GM19025 (cell line): ENCODE data around the gene AGBL1.
"Not testable (repeated sequence)": the region's sequence is repeated elsewhere in the genome, so short reads cannot be mapped to it uniquely, and the experiment has no call there.

ENCODE experiments used
- ATAC-seq: cut with Tn5 transposase; IDR thresholded peaks from one replicate; pipeline ENCODE4 v1.9.1; 2021; ENCODE audit warnings: mild to moderate bottlenecking, low read depth, moderate library complexity; ENCODE audit not compliant: unreplicated experiment

AGBL1 gene

DNA sequence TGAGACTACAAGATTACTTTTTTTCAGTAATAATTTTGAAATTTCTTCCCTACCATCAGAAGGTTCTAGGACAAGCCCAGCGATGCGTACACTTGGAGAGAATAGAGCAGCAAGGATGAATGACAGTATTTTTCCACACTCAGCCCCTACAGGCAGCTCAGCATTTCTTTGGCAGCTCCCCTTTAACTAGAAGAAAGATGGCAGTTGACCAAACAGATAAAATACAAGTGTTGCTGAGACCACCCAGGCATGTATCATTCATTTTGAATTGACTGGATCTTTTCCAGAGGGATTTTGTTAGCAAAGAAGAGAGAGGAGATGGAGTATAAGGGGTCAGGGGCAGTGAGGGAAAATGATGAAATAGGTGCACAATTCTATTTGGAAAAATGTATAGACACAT is 761.3 kb downstream of the AGBL1 start:
- ATAC-seq: no peak

DNA sequence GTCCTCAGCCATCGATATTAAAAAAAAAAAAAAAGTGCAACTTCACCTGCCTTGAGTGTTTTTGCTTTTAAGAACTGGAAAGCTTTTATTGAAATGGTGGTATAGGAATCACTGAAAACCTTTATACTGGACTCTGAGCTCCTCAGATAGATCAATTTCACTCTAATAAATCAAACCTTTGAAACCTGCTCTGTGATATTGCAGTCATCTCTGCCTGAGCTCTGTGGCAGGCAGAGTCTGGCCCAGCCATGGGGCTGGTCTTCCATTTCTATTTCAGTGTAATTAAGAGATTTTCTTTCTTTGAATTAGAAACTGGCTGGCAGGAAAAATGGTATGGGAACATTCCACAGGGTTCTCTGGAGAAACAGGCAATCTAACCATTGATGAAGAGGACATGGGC is 762.5 kb downstream of the AGBL1 start:
- ATAC-seq: no peak

DNA sequence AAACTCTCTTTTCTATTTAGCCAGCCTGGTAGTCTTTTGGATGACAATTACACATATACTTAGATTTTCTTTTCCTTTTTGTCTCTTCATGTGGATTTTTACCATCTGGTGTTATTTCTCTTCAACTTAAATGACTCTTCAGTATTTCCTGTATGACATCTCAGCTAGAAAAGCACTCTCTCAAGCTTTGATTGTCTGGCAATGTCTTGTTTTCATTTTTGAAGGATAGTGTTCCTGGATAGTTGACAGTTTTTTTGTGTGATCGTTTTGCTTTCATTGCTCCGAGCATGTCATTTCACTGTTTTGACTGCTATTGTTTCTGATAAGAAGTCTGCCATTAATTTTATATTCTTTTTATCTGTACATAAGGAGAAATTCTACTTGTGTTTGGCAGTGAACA is 766.4 kb downstream of the AGBL1 start:
- ATAC-seq: no peak

DNA sequence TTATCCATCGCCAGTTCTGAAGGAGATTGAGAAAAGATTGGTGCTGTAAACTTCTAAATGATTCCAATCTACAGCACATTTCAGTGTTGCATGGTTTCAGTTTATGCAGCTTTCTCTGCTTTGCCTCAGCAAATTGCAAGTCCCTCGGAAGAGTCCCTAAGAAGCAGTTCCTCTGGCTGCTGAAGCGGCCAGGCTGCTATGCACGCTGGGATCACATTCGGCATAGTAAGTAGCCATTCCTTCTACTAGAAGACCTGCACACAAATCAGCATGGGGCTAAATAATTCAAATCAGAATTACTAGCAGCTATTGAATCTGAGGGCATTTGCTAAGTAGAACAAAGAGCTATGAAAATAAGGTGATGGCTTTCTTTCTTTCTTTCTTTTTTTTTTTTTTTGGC is 769.5 kb downstream of the AGBL1 start:
- ATAC-seq: no peak

DNA sequence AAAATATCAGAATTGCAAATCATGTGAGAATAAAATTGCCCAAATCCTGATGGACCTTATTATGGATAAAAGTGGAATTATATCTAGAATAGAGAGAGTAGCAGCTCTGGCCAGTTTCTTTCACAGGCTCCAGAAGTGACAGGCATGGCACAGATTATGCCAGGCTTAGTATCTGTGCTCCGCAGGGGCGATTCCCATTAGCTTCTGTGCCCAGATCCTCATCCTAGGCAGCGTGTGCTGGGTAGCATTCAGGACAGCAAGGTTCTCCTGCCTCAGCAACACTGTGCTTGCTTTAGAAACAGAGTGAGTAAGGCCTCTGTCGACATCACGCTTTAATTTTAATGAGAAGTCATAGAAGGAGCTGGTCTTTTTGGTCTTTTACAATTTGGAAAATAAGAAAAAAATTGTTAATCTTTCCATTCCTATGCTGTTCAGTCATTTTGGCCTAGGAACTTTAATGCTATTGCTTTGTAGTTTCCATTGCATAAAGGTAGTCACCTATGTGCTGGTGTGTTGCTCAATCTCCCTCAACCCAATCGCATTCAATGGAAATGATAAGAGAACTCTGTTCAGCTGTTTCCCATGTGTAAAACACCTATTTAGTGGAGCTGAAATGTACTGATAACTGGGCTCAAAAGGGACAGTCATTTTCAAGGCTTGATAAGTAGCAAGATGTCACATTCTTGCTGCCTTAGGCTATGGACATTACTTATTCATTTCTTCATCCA is 770.1 kb downstream of the AGBL1 start:
- no peak for ATAC-seq

DNA sequence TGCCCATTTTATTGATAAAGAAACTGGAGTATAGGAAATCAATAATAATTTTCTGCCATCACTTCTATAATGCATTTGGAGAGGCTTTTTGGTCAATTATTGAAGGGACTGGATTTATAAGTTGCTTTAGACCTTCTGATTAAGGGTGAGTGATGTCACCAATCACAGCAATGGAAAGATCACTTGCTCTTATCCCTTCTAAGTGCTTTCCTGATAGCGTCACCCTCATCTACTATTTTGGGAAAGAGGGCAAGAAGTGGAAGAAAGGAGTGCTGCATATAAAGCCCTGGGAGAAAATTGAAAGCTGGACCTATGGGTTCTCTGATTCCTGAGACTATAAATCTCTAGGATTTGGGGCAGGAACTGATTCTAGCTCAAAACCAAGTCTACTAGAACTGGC is 771.3 kb downstream of the AGBL1 start:
- no peak for ATAC-seq

DNA sequence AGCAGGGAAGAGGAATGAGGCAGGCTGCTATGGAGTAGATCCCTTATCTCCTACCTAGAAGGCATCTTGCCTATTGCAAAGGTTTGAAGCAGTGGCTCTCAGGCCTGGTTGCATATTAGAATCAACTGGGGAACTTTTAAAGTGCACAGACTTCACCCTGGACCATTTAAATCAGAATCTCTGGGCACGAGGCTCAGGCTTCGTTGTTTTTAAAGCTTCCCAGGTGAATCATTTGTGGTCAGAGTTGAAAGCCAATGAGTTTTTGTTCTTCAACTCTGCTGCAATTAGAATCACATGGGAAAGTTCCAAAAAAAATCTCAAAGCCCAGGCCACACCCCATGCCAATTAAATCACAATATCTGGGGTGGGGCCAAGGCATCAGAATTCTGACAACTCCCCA is 773.1 kb downstream of the AGBL1 start:
- ATAC-seq: no peak

DNA sequence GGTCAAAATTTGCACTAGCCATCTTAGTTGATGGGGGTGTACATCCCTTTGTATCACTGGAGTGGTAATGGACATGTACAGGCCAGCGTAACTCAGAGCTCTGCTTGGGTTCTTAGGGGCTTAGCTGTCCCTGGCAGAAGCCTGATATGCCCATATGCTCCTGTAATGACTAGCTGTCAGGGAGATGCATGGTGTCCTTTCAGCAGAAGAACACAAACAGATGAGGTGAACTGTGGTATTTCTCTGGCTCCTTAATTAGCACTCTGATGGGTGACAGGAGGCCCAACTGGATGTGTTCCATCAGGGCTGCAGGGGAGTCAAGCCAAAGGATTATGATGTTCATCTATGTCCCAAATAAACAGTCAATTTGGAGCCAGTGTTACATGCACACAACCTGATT is 774.5 kb downstream of the AGBL1 start:
- no peak for ATAC-seq

DNA sequence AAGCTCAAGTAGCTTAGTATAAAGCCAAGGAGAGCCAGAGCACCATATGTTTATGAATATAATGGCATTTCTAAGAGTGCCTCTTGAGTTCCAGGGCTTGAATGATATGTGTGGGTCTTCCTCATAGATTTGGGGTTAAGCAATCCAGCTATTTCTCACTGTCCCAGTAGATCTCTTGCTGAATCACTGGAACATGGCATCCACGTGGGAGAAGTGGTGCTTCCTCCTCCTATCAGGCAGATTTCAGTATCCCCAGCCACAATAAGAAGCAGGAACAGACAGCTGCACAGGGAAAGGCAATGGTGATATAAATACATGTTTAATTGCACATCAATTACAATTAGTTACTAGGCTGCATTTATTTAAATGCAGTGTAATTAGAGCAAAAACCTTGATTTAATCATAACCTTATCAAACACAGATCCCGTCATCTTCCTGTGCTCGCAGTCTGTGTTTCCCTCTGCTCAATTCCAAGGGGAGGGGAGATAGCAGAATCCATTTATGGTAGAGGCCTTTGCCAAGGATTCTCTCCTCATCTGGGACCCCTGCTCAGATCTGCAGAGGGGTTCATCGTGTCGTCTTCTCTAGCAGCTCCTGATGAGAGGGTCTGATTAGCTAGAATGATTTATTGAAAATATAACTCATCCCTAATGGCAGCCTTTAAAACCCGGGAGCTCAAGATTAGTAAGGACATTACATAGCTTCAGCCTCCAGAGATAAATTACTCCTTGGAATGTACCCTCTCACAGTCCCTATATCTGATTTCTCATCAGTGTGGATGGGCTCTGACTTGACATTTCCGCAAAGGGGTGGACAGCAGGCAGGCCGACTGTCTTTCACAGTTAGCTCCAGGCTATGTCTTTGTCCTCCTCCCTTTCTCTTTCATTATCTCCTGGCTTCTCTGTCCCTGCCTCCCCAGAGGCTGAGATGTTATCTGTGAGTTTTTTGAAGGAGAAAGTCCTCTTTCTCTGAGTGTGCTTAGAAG is 775.9 kb downstream of the AGBL1 start:
- no peak for ATAC-seq

DNA sequence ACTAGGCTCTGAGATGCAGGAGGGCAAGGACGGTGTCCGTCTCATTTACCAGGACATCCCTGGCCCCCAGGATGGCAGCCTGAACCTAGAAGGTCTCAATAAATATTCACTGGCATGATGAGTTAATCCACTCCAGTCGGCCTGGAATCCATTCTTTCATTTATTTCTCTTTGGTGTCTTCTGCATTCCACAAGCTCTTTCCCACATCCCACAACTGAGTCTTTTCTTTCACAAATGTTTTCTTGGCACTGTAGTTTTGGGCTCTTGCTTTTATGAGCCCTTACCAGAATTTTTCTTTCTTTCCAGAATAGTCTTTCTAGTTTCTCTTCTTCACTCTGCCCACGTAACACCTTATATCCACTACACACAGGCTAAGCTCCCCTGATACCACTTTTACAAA is 778.0 kb downstream of the AGBL1 start:
- ATAC-seq: no peak

DNA sequence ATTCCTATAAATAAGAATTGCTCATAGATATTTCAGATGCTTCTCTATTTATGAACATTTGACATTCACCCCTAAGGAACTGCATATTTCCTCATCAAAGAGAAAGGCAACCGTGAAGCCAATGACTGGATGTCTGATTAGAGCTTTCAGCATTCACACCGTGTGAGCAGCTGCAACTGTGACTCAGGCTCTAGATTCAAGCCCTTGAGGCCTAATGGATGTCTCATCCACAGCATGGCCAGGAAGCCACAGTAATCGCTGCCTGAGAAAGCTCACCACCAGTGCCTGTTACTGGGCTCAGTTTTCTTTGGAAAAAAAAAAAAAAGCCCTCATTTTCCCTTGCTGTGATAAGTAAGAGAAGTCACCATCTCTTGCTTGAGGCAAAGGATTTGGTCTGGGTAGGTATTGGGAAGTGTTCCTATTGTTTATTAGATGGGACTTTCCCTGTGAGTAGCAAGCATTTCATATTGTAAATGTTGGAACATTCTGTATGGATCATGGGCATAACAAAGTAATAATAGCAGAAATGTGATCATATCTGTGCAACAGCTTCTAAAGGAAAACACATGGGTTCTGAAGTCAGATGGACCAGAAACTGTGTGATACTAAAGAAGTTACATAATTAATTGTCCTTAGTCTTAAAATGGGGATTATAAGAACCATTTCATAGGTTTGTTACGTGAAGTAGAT is 783.7 kb downstream of the AGBL1 start:
- no peak for ATAC-seq

DNA sequence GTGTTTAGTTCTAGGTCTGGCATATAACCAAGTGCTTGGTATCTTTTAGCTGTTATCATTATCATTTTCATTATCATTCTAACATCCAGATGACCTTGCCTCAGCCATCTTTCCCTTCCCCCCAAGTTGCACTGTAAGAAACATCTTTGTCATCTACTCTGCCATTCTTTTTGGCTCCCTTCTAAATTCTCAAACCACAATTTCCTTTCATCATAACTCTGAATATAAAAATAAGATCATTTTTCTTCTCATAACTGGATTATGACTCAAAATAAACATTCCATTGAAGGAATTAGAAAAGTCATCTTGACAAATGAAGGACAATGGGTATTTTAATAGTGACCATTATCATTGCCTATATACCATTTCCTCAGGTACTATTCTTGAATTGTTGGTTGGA is 786.2 kb downstream of the AGBL1 start:
- no peak for ATAC-seq

DNA sequence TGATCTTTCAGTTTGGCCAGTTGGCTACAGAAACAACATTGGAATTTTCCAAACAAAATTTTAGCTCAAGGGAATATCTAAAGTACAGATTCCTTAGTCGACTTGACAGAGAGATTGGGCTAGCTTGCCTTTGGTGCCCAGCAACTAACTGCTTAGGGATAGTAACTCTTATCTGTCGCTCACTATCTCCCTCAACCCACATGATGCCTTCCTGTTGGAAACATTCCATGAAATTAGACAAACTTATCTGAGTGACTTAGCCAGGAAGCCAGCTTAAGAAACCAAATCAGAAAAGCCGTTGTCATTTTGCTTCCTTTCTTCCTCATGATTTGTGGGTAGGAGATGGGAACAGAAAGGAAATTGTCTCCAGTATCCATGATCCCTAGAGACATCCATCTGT is 791.2 kb downstream of the AGBL1 start:
- ATAC-seq: no peak

DNA sequence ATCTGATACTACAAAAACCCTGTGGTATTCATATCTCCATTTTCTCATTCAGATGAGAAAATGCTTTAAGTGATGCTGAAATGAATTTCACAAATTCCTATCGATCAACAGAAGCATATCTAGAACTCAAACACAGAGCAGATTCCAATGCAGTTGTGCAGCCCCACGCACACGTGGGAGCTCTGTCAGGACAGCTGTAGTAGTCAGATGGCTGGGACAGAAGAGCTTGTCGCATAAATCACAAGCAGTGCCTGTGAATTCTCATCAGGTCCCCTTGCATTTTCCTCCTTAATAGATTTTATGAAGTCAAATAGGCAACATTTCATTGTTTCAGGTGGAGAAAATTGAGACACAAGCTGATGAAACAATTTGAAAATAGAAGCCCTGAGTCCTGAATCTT is 792.3 kb downstream of the AGBL1 start:
- ATAC-seq: no peak

DNA sequence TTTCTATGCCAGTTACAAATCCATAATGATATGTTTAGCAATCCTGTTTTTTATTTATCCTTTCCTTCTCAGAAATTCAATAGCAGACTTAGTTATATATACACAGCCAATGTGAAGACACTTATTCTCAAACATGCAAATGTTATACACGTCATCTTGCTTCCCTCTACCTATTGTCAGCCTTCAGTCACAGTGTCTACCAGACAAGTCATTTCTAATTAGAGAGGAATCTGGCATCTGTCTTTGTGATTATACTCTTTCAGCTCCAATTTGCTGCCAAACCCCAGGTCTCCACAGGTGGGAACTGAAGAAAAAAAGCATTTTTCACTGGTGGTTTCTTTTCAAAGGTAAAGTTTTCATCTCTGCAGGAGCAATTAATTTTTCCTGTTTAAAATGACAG is 793.1 kb downstream of the AGBL1 start:
- no peak for ATAC-seq

DNA sequence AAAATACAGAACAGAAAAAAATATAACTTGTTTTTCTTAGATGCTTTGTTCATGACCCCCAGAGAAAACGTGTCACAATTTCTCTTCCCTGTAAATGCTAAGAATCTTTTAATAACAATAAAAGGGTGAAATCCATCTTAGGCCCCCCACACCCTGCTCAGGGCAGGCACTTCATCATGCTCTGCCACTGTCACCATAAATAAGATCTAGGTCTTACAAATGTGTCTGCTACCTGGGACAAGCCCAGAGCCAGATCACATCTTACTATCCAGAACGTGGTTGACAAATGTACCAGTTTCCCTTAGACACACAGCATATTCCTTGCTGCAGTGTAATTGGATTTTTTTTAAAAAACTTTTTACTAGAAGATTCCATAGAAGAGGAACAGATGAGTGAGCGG is 795.4 kb downstream of the AGBL1 start:
- ATAC-seq: no peak

DNA sequence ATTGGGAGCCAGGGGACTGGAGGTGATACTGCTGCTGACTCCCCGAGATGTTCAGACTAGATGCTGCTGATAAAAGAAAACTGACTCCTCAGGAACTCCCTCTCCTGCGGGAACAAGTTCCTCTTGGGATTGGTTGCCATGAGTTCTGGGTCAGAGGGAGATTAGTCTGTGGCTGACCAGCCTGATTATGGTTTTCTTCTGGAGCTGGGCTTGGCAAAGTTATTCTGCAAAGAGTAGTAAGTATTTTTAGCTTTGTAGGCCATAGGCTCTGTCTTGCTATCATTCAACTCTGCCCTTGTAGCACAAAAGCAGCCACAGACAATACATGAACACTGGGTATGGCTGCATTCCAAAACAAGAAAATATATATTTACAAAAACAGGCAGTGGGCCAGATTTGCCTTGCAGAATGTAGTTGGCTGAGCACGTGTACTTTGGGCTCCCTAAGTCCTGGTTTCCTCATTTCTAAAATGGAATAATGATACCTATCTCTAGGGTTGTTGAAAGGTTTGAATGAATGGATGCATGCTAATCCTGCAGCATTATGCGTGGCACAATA is 796.8 kb downstream of the AGBL1 start:
- ATAC-seq: no peak

DNA sequence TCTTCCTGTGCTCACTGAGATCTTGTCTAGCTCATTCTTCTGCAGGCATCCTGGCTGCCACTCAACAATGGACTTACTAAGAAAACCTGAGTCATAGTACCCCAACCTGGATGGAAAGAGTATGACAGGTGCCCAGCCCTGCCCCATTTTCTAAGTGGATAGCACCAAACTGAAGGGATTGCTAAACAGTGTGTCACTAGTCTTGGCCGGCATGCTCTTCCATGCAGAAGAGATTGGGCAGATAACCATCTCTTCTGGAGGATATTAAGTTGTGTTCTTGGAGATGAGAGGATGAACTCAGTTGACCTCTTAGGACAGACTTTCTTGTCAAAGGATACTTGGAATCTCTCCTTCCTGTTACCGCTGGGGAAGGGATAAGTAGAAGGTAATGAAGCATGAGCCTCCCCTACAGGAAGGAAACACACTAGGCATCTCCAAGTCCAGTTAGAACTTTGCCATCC is 797.5 kb downstream of the AGBL1 start:
- no peak for ATAC-seq

DNA sequence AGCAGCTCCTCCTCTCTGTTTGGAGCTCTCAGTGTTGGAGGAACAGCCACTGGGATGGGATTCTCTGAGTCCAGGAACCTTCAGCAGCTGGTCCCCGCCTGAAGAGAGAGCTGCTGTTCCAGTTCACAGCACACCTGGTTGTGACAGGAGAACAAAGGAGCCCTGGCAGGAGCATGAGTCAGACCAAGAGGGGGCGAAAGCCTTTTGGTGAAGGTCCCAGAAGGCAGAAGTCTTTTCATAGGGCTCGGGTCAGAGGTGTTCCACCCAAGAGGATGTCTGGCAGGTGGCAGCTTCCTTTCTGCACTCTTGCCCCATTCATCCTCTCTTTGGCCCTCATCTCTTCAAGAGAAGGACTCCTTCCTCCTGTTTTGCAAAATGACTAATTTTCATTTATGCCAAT is 799.2 kb downstream of the AGBL1 start:
- ATAC-seq: not testable (repeated sequence)

DNA sequence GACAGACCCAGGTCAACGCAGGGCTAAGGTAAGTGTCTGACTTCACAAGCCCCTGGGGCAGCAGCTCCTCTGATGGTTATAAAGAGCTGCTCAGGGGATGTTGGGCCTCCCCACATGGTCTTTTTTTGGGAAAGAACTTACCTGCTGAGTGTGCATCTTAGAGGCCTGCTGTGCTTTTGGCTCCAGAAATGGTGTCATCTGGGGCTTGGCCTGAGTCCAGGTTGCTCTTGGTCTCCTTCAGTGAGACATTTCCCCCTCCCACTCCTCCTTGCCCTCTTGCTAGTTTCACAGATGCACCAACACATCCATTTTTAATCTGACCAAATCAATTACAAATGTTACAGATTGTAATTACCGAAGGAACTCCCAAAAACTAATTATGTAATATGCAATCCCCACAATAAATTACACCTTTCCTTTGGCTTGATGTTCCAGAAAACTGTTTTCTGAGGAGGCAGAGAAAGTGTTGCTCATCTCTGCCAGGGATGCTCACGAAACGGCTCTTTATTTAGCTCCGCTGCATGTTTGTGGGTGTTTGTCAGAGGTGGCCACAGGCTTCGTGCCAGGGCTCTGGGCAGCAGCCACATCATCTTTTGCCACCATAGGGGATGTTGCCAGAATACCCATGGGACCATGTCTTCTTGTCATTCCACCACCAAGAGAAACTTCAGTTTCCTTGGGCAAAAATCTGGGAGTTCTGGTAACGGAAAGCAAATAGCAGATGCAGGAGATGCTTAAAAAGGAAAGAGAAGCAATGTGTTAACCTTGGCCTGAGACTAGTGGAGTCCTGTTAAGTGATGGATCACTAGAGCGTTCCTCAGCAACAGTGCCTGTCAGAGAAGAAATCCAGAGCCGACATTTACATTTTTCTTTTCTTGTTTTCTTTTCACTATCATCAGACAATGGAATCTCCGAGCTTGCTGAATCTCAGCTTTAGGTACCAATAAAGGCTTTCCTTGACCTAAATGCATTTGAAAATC is 799.9 kb downstream of the AGBL1 start:
- no peak for ATAC-seq
